BE2C (cell line): ENCODE data around the gene NIPAL1.

ENCODE experiments used
- DNase-seq: peaks from one replicate; pipeline ENCODE4 v3.0.0-alpha.2; 2020
- H3K27me3 ChIP-seq: fragments of 250-450 bp; sonication (Bioruptor Pico); 2 replicates; pipeline ENCODE4 v1.5.1; 2020; ENCODE audit warnings: mild to moderate bottlenecking
- H3K36me3 ChIP-seq: fragments of 250-450 bp; sonication (Bioruptor Pico); 2 replicates; pipeline ENCODE4 v1.5.1; 2020; ENCODE audit warnings: mild to moderate bottlenecking
- H3K4me1 ChIP-seq: fragments of 250-450 bp; sonication (Bioruptor Pico); 2 replicates; pipeline ENCODE4 v1.5.1; 2020
- H3K4me3 ChIP-seq: 2 replicates; pipeline ENCODE4 v1.5.1; 2011; ENCODE audit warnings: low read depth, low read length
- H3K9me3 ChIP-seq: fragments of 250-450 bp; sonication (Bioruptor Pico); 2 replicates; pipeline ENCODE4 v1.5.1; 2020
- CTCF ChIP-seq: IDR thresholded peaks from 2 replicates; pipeline ENCODE4 v1.5.1; 2012; ENCODE audit warnings: mild to moderate bottlenecking, low read depth, low read length

The NIPAL1 gene

GRCh38 chr4:48031802-48032525 lies 15.4 kb downstream of the NIPAL1 start:
- DNase-seq: no peak
- Histone ChIP-seq H3K36me3 (no peaks in the 10 kb centered on the region), H3K9me3 (no peaks in the 10 kb centered on the region), H3K4me3 (no peak overlapping the region), H3K27me3 (no peaks in the 10 kb centered on the region; the same call in 1 of the 2 replicates), H3K4me1 (no peaks in the 10 kb centered on the region)
- TF ChIP-seq CTCF: no peak

- H3K9me3 ChIP-seq: no peaks in the 10 kb centered on the region
- H3K27me3 ChIP-seq: no peaks in the 10 kb centered on the region; the same call in 1 of the 2 replicates
- no peak for TF ChIP-seq CTCF
- H3K4me1 ChIP-seq: no peaks in the 10 kb centered on the region
- H3K4me3 ChIP-seq: no peak overlapping the region
- no peak for DNase-seq
- no peaks in the 10 kb centered on the region for H3K36me3 ChIP-seq
Observed at GRCh38 chr4:48032721-48033120, 16.1 kb downstream of the NIPAL1 start.

DNA sequence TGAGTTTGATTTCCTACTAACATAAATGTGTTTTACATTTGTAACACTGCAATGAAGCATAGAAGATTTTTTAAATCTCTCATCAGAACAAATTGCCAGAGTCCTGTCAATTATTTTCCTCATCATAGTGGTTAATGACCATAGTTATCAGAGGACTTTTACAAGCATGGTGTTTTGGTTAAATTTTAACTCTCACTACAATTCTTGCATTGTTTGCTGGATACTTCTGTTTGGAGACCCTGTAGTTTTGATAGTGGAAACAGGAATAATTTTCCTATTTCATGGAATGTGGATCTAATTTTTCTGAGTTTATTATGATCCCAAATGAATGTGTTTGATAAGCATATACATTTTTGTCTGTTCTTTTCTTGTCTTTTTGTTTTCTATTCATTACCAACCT lies 16.8 kb downstream of the NIPAL1 start:
- H3K36me3 ChIP-seq: no peaks in the 10 kb centered on the region
- no peaks in the 10 kb centered on the region for H3K4me1 ChIP-seq
- no peak for TF ChIP-seq CTCF
- H3K27me3 ChIP-seq: no peaks in the 10 kb centered on the region; the same call in 1 of the 2 replicates
- no peak overlapping the region for H3K4me3 ChIP-seq
- DNase-seq: no peak
- no peaks in the 10 kb centered on the region for H3K9me3 ChIP-seq

- peak; percentile 48 for DNase-seq
Observed at GRCh38 chr4:48033825-48034413, 17.3 kb downstream of the NIPAL1 start.

GRCh38 chr4:48035952-48036351 lies 19.4 kb downstream of the NIPAL1 start:
- no peak for DNase-seq
- Histone ChIP-seq H3K4me3 (no peak overlapping the region), H3K36me3 (no peaks in the 10 kb centered on the region), H3K9me3 (no peaks in the 10 kb centered on the region), H3K27me3 (no peaks in the 10 kb centered on the region), H3K4me1 (no peaks in the 10 kb centered on the region)
- TF ChIP-seq CTCF: no peak

More at GRCh38 chr4:48033825-48034413, 17.3 kb downstream of the NIPAL1 start:
- H3K36me3 ChIP-seq: no peaks in the 10 kb centered on the region
- peak; percentile 68 for TF ChIP-seq CTCF
- H3K27me3 ChIP-seq: no peaks in the 10 kb centered on the region; the same call in 1 of the 2 replicates
- no peak overlapping the region for H3K4me3 ChIP-seq
- H3K9me3 ChIP-seq: no peaks in the 10 kb centered on the region
- H3K4me1 ChIP-seq: no peaks in the 10 kb centered on the region

DNA sequence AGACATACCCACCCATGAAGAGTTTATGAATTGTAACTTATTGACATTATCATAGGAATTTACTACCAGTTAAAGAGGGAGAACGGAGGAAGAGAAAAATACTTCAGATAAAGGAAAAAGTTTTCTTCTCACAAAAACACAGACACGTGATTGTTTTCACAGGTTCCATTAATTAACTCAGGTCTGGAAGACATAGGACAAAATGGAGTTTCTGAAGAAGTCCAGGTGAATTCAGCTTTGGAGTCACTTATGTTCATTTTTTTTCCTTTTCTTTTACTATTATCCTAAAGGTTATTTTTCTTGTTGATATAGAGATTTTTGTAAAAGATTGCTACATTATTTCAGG lies 20.5 kb downstream of the NIPAL1 start:
- TF ChIP-seq CTCF: no peak
- no peak overlapping the region for H3K4me3 ChIP-seq
- H3K27me3 ChIP-seq: 0 out of 2 replicates have a peak, but pooled peaks cover 3% of the 10 kb centered on the region
- H3K9me3 ChIP-seq: no peaks in the 10 kb centered on the region
- DNase-seq: no peak
- no peaks in the 10 kb centered on the region for H3K36me3 ChIP-seq
- no peaks in the 10 kb centered on the region for H3K4me1 ChIP-seq
